HG03108 (cell line): Measurements from ENCODE around the gene SCRN2.

ENCODE experiments used
- ATAC-seq: cut with Tn5 transposase; IDR thresholded peaks from one replicate; pipeline ENCODE4 v1.9.1; 2021; ENCODE audit warnings: moderate library complexity; ENCODE audit not compliant: unreplicated experiment

Gene SCRN2

DNA sequence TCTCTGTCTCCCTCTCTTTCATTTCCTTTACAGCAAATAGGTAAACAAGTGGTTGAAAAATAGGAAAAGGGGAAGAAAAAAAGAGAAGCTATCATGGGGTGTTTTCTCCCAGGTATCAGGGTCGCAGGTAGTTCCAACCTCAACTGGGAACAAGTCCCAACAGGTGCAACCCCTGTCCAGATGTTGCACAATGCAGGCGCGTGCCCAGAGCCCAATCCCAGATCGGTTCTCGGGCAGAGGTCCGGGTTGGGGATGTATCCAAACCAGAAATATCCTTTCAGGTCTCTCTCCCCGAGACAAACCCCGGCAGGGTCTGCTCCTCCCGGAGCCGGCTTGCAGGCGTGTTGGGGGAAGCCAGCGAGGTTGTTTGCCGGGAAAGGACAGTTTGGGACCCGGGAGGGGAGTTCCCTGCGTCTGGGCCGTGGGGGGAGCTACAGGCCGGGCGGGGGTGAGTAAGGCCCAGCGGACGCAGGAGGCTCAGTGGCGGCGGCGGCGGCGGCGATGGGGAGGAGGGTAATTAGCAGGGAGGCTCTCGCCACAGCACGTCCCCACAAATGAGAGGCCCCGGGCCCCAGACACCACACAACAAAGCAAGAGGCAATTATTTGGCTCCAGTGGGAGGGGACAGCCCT lies 31.1 kb upstream of the SCRN2 start:
- no peak for ATAC-seq

DNA sequence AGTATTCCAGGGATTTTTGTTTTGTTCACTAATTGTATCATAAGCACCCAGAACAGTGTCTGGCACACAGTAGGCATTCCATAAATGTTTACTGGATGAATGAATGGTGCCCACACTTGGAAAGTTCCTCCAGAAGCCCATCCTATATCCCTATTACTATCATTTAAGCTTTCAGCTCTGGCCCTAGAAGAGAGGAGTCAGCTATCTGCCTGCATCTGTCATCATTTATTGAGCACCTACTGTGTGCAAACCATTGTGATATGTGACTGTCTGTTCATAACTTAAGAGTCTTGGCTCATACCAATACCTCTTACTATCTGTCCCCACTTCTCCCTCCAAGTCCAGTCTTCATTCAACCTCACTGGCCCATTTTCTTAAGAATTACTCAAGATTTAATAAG lies 30.0 kb upstream of the SCRN2 start:
- ATAC-seq = no peak

DNA sequence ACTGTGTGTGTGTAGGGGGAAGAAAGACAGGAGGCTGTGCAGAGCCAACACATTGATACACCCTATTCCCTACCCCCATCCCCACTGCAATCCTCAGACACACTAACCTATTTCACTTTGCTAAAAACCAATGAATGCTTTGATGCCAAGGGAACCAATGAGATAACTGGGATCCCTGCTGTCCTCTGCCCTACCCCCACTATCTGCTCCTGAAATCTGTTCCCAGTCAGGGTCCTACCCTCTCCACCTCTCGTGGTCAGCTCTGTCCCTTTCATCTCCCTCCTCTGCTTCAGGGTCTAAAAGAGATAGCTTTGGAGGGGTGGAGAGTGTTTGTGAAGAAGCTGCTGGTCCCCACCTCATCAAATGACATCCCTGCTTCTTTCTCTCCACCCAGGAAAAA lies 29.0 kb upstream of the SCRN2 start:
- no peak for ATAC-seq

DNA sequence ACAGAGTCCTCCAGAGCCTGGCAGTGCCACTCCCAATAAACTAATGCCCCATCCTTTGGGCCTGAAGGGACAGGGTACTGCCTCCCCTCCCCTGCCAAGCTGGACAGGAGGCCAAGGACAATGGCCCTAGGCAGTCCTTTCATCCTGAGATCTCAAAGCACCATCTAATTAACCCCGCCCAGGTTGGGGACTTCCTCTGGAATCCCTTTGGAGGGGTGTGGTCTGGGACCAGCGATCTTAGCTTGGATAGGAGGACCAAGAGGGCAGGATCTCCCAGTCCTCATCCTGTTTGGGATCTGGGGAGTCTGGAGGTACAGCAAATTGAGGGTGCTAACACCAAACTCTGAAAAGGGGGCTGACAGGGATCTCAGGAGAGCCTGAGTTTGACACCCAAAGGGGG lies 28.0 kb upstream of the SCRN2 start:
- no peak for ATAC-seq

DNA sequence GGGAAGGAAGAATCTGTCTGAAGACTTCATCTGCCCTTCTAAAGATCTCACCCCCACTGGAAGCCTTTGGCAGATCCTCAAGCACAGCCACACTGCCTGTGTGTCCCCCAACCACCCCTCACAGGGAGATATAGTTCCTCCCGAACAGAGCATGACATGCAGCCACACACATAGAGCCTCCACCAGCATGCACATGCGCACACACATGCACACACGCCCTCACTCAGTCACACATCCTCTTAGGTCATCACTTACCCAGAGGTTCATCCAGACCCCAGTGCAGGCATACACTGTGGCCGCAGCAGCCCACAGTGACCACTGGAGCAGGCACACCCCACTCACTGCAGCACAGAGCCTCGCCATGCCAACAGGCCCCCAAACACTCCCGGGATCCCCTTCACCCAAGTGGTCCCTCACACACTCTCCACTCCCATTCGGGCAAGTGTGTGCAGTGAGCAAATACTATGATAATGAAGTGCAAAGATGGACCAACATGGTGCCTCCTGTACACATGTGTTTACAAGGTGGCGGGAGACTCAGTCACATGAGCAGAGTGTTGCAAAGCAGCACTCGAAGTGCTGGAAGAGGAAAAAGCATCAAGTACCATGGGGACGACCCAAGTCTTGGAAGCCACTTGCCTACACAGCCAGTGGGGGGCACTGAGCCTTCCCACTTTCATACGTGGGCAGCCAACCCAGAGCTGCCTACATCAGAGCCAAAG lies 26.9 kb upstream of the SCRN2 start:
- ATAC-seq = no peak

DNA sequence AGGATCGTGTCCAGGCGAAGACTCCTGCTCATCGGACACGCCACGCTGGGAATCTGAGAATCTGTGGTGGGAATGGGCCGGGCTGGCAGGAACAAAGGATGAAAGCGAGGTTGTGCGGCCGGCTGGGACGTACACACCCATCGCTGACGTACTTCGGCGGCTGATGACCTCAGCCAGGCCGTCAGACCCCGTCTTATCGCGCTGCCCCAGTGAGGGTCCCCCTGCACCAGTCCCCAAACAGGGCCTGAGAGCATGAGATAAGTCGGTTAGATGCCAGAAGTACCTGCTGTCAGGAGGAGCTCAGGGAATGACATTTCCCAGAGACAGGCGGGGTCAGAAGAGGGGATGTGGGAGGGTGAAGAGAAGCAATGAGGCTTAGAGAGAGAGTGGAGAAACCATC lies 25.9 kb upstream of the SCRN2 start:
- no peak for ATAC-seq

DNA sequence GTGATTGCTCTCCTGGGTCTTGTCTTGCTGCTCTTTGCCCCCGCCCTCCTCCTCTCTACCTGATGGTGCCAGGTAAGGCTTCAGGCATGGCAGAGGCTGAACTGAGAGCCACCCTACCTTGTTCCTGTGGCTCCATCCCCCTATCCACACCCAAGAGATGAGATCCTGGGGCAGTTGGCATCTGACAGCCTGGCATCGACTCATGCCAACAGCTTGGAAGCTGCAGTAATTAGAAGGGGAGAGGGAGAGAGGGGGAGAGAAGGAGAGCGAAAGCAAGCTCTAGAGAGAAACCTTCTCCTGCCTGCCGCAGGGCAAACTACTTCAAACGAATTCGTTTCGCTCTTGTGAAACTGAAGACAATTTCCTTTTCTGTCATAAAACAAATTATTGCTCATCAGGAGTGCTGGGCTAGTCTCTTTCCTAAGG lies 23.7 kb upstream of the SCRN2 start:
- no peak for ATAC-seq

DNA sequence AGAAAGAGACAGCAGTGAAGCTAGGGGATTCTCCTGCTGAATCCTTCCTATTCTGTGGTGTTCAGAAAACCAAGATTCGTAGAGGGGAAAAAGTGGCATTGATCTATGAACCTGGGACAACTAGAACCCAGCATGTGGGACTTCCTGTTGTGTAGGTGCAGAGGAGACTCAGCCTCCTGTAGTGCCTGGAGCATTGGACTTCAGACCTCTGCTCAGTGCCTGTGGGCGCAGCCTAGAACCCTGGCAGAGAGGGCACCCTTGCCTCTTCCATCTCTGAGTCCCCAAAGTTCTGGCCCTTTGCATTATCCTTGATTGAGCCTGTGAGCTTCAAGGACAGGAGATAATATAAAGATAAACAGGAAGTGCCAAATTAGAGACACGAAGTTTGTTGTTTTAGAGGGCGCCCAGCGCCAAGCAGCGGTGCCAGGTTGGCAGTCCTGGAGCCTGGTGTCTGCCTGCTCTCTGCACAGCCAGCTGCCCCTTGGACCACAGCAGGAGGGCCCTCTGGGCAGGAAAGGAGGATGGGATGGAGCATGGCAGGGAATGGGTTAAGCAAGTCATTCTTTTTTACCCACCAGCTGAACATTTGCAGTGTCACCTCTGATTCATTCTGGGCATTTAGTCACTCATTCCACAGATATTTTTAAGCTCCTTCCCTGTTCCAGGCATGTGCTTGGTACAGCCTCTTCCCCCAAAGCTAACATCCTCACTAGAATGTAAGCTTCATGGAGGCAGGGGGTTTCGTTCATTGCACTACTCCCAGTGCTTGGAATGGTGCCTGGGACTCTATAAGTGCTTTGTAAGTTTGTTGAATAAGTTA lies 21.8 kb upstream of the SCRN2 start:
- no peak for ATAC-seq

DNA sequence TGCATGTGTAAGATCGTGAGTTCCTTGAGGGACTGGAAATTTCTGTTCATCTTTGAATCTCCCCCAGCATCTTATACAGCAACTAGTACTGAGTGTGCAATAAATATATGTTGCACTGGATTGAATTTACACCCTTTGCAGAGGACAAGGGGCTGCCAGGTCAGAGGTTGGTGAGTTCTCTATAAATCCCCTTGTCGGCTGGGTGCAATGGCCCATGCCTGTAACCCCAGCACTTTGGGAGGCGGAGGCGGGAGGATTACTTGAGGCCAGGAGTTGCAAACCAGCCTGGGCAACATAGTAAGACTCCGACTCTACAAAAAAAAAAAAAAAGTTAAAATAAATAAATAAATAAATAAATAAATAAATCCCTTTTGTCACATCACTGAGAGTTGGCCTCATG lies 19.3 kb upstream of the SCRN2 start:
- ATAC-seq = no peak

DNA sequence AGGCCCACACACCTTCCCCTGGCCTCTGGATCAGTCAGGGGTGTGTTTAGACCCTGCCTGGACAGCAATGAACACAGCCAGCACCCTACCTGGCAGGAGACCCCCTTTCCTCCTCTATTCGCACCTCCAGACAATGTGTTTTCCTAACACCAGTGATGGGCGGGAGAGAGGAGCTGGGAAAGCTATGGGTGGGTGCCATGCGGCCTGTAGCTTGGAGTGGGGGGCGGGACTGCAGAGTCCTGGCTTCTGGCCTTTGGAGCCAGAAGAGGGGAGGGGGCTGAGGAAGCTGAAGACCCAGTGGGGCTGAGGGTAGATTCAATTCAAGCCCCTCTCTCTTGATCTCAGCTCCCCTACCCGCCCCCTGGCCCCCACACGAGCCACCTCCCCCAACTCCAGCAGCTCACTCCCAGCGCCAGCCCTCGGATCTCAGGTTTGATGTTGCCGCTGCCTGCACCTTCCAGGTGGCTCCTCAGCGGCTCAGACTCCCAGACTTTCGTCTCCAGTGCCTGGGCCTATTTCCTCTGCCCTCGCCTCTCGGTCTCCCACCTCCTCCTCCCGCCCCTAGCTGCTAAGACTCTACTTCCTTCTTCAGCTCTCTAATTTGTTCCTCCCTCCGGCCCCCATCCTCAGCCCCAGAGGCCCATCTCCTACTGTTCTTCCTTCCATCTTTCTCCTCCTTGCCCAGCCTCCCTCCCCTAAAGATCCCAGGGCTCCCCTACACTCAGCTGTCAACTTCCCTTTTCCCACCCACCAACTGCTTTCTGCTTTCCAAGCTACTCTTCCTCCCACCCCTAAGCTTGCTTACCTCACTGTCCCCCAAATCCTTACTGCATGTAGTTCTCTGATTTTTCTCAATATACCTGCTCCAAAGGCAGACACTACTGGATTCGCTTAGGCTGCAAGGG lies 16.7 kb upstream of the SCRN2 start:
- ATAC-seq = no peak

DNA sequence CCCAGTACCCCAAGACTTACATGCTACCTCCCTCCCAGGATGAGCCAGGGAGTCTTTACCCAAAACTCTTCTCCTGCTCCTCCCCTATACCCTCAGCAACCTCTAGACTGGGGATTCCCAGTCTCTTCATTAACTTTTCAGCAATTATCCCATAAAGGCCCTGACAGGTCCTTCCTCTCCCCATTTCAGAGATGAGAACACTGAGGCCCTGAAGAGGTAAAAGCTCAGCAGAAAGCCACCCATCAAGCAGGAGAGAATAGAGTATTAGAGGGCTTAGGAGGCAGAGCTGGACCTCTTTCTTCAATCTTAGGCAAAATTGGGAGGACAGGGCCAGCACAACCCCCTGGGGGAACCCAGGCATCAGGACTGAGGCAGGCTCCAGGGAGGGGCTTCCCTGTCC lies 15.8 kb upstream of the SCRN2 start:
- ATAC-seq = no peak

DNA sequence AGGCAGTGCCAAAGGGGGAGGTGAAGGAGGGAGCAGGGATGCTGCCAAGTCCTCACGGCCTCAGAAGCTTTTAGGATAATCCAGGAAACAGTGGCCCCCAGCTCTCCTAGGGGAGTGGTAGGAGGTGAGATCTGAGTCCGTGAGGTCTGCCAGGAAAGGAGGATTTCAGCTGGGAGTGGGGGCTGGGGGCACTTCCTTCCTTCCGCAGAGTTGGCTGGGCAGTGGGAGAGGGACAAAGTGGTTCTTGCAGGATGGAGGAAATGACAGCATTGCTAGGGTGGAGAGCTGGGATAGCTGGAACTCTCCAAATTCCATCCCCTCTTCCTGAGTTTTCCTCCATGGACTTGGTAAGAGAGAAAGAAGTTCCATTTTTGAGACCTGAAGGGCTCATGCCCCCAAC lies 14.7 kb upstream of the SCRN2 start:
- no peak for ATAC-seq

DNA sequence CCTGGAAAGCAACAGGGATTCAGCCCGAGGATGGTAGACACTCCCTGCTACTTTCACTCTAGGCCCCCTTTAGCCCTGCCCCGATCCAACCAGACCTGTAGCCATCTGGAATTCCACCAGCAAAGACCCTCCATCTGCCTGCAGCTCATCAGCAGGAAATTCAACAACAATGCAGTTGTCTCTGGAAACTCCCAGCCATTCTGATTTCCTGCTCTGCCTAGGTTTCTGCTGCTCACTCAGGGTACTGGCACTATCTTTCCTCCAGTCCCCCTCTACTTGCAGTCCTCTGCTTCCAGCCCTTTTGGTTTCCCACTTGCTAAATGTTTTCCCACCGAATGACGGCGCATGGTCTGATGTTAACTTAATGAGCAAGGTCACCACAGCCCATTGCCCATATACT lies 12.5 kb upstream of the SCRN2 start:
- no peak for ATAC-seq

DNA sequence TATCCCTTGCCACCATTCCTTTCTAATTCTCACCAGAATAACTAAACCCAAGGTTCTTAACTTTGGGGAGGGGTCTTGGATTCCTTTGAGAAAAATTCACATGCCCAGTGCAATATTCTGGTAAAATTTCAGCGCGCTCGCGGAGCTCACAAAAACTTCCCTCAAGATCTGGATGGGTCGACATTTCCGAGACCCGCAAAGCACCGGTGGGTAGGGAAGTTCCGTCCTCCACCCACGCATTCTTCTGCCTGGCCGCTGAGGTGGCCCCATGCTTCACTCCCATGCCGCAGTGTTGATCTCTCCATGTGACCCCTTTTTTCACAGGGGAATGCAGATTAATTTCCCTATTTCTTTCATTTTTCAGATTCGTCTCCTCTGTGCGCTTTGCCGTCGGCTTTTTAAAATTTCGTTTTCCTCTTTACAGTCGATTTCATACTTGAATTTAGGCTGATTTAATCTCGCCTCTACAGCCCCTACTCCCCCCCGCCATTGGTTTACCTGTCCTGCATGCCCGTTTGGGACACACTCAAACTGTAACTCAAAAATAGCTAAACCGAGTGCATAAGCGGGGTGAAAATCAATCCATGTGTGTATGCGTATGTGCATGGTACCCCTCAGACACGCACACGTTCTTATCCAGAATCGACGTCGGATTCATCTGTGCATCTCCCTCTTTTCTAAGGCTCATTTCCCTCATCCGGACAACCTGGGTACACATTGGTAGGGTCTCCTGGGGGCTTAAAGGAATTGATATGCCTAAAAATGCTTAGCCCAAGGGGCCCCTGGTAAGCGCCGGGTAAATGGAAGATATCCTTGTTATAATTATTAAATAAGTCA lies 11.3 kb upstream of the SCRN2 start:
- no peak for ATAC-seq

DNA sequence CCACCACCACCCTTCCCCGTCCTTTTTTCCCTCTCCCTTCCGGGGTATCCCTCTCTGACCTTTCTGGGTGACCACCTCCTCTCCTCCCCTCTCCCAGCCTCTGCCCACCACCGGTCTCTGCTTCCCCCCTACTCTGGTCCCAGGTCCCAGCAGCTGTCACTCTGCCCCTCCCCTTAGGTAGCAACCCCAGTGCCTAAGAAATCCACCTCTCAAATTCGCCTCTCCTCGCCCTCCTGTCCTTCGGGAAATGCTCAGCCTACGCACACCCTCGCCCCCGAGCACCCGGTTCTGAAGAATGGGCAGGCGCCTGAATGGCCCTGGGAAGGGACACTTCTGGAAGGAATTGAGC lies 10.7 kb upstream of the SCRN2 start:
- no peak for ATAC-seq

DNA sequence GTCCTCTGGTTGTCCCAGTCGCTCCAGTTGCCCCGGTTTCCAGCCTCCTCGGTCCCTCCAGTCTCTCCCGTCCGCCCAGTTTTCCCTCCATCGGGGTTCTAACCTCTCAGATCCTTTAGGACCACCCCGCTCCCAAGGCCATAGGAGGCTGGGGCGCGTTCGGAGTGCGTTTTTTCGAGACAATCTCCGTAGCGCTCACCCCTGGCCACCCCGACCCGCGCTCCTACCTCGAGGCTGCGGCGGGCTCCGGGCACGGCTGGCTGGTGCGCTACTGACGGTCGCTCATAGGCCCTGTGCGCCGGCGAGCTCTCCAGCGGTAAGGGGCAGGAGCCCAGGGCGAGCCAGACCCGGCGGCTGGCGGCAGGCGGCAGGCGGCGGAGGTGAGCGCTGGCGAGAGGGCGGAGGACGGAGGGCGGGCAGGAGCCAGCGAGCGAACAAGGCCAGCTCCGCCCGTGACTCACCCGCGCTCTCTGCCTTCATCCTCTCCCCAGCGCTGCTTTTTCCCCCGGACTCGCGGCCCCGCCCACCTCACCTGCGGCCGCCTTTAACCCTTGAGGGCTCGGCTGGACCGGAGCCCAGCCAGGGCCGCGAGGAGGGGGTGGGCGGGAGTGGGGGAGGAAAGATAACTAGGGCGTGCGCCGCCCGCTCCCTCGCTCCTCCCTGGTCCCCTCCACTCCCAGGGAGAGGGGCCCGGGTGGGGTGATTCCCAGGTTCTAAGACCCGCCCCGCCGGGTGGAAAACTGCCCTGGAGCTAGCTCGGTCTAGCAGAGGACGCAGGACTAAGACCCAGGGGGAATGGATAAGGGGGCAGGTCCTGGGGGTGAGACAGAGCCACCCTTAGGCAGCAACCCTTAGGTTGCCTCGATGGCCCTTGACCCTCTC lies 9.9 kb upstream of the SCRN2 start, which contains the start of gene SP6:
TSS of gene SP6 (minus strand) at position 472 of the 882 bp plus-strand sequence. CDS start 2,734 bp downstream, outside the sequence.
- no peak for ATAC-seq

DNA sequence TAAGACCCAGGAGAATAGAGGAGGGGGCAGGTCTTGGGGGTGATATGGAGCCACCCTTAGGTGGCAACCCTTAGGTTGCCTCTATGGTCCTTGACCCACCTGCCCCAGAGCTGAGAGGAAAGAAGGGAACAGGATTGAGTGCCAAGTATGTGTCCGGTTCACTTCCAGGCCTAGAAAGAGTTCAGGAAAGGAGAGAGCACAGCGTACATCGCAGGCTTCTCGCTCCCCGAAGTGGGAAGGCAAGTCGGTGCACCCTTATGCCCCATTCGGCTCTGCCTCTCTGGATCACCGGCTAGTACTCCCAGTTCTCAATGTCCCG lies 9.3 kb upstream of the SCRN2 start:
- no peak for ATAC-seq

DNA sequence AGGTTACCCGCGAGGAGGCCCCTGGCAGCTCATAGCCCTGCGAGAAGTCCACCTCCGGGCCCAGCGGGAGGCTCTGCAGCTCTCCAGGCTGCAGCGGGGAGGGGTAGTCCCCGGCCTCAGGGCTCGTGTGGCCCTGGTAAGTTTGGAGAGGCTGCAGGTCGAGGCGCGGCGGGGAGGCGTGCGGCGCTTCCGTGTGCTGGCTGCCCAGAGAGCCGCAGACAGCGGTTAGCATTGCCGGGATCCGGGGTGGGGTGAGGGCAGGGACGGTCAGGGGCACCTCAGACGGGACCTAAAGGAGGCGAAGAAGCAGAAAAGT lies 7.1 kb upstream of the SCRN2 start:
- ATAC-seq = no peak

DNA sequence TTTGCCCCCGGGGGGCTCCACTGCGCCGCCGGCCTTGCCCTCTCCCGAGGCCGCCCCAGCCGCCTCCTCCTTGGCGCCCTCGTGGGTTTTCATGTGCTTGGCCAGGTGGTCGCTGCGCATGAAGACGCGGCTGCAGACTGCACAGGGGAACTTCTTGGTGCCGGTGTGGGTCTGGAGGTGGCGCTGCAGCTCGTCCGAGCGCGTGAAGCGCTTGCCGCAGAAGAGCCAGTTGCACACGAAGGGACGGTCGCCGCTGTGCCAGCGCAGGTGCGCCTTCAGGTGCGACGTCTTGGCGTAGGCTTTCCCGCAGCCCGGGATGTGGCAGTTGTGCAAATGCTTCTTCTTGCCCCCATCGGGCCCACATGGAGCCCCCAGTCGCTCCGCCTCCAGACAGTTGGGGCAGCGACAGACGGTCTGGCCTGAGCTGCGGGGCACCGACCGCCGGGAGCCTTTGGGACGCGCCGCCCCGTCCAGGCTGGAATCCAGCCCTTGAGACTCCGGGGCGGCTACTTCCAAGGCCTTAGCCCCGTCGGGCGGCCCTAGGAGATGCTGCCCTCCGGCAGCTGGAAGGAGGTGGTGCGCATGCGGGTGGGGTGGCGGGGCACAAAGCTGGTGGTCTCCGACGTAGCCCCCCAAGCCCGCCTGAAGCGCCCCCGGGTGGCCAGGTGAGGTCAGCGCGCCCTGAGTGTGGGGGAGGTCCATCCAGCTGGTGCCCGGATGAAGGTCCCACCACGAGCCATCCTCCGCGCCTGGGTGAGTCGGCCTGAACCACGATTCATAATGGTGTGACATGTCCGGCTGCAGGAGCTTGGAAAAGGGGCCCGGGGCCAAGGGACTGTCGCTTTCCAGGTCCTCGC lies 6.5 kb upstream of the SCRN2 start:
- no peak for ATAC-seq
